Panc1 (cell line): ENCODE results near the gene AATF. TPM values are rescaled to one million over a fixed set of nuclear protein-coding genes. Genes with fewer than 3 reads are reported as not detected.

ENCODE experiments used
- ATAC-seq: fragments of 200-7000 bp; cut with Tn5 transposase; 2 replicates; pipeline ENCODE4 v1.9.1; 2020; ENCODE audit warnings: mild to moderate bottlenecking, moderate library complexity
- BruUV-seq: library from RNA; stranded (reverse); fragments of 400-500 nt; replicated peaks from 2 replicates; lab custom pipeline; 2021; lab: Mats Ljungman, UMichigan
- CTCF ChIA-PET: fragments of 300-600 bp; sonication (Branson Sonifier 250); formaldehyde crosslinking; loops from one replicate; lab custom pipeline; 2022; ENCODE audit warnings: antibody characterized with exemption; lab: Charles Lee
- POLR2A ChIA-PET: fragments of 300-600 bp; sonication (Branson Sonifier 250); formaldehyde crosslinking; loops from one replicate; lab custom pipeline; 2022; ENCODE audit warnings: antibody characterized with exemption; lab: Charles Lee
- DNase-seq: peaks from one replicate; pipeline ENCODE4 v3.0.0-alpha.2; 2010; ENCODE audit warnings: low read depth, low spot score
- H3K27ac ChIP-seq: 2 replicates; pipeline ENCODE4 v1.5.1; 2011; ENCODE audit warnings: mild to moderate bottlenecking, low read length, inconsistent platforms
- H3K27me3 ChIP-seq: fragments of 200-500 bp; sonication (Bioruptor generic); 2 replicates; pipeline ENCODE4 v1.6.0; 2014; ENCODE audit warnings: low read length, inconsistent platforms; ENCODE audit not compliant: control insufficient read depth, insufficient read depth
- H3K36me3 ChIP-seq: fragments of 200-500 bp; sonication (Bioruptor generic); 2 replicates; pipeline ENCODE4 v1.5.1; 2014; ENCODE audit warnings: inconsistent platforms, mild to moderate bottlenecking, low read length, moderate library complexity; ENCODE audit not compliant: control insufficient read depth, insufficient read depth
- H3K4me1 ChIP-seq: 2 replicates; pipeline ENCODE4 v1.5.1; 2011; ENCODE audit warnings: inconsistent platforms, mild to moderate bottlenecking, low read length, moderate library complexity; ENCODE audit not compliant: control insufficient read depth, insufficient read depth
- H3K4me3 ChIP-seq, 2 experiments: 2 replicates each; pipeline ENCODE4 v1.5.1; 2011 to 2012; ENCODE audit warnings: low read depth in 2 of 2, low read length in 2 of 2, mild to moderate bottlenecking in 2 of 2, inconsistent platforms in 1 of 2, moderate library complexity in 1 of 2
- H3K9me3 ChIP-seq: fragments of 200-500 bp; sonication (Bioruptor generic); 2 replicates; pipeline ENCODE4 v1.5.1; 2014; ENCODE audit warnings: low read depth, mild to moderate bottlenecking, inconsistent platforms, low read length, moderate library complexity; ENCODE audit not compliant: control insufficient read depth, insufficient read depth
- POLR2AphosphoS5 ChIP-seq: IDR thresholded peaks from 2 replicates; pipeline ENCODE4 v1.6.1; 2012; ENCODE audit warnings: mild to moderate bottlenecking, low read depth, low read length, moderate library complexity
- SIN3A ChIP-seq: IDR thresholded peaks from 2 replicates; pipeline ENCODE4 v1.6.1; 2012; ENCODE audit warnings: low read depth, mild to moderate bottlenecking, low read length, moderate library complexity, borderline replicate concordance; ENCODE audit not compliant: insufficient read depth
- TCF7L2 ChIP-seq: IDR thresholded peaks from 2 replicates; pipeline ENCODE4 v1.6.1; 2011; ENCODE audit warnings: mild to moderate bottlenecking, low read depth, low read length, inconsistent platforms
- in situ Hi-C: cut with HindIII; loops from 2 replicates; pipeline ENCODE4 v1.10.0; 2016; ENCODE audit warnings: low sequenced_read_pairs, low pct_unique_long_range_greater_than_20kb
- intact Hi-C: fragments of 100-400 bp; cut with micrococcal nuclease; formaldehyde crosslinking; loops from one replicate; pipeline ENCODE4 v1.10.0; 2022; ENCODE audit not compliant: unreplicated experiment
- total RNA-seq: library from RNA; stranded (reverse); gene quantifications from one replicate; pipeline ENCODE4 v1.2.1, GENCODE V29; 2021; ENCODE audit not compliant: unreplicated experiment
- TF ChIP-seq, protein P1 (sequence below), 2 experiments: IDR thresholded peaks; 2 replicates each; pipeline ENCODE4 v1.6.1; 2011 to 2012; ENCODE audit warnings: low read depth in 2 of 2, control low read depth in 1 of 2, low read length in 1 of 2, mild to moderate bottlenecking in 1 of 2, moderate library complexity in 1 of 2; ENCODE audit not compliant: insufficient read depth in 1 of 2
- TF ChIP-seq, protein P2 (sequence below): fragments of 450-650 bp; IDR thresholded peaks from 2 replicates; pipeline ENCODE4 v1.5.1; 2017; ENCODE audit warnings: mild to moderate bottlenecking

AATF gene
- total RNA-seq, 1 experiment from 2014 or later, result 58.1 TPM

DNA sequence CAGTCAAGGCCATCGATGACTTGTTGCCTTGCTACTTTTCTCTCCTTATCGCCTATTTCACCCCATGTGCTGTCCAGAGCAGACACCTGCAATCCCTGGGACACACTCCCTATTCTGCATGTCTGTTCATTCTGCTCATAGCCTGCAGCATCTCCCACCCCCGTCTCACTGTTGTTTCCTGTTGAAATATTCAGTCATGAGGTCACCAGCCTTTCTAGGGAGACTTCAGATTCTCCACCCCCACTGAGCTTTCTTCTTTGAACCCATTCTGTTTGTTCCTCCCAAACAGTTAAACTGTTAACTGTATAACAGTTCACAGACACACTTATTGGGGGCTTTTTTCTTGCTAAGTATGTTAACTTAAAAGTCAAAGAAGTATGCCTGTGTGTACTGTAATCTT lies 94.4 kb downstream of the AATF start:
- DNase-seq, result no peak
- intact Hi-C loops, result no loop called here
- CTCF ChIA-PET, result no interaction called here
- Histone ChIP-seq H3K4me3 (no peak overlapping the region), H3K4me1 (no peaks in the 10 kb centered on the region; the same call in 1 of the 2 replicates), H3K36me3 (no peaks in the 10 kb centered on the region), H3K27me3 (no peaks in the 10 kb centered on the region), H3K9me3 (no peaks in the 10 kb centered on the region), H3K27ac (no peak overlapping the region)
- ATAC-seq, result no peak
- in situ Hi-C loops, result no loop called here
- POLR2A ChIA-PET, result no interaction called here
- TF ChIP-seq, protein P1, sequence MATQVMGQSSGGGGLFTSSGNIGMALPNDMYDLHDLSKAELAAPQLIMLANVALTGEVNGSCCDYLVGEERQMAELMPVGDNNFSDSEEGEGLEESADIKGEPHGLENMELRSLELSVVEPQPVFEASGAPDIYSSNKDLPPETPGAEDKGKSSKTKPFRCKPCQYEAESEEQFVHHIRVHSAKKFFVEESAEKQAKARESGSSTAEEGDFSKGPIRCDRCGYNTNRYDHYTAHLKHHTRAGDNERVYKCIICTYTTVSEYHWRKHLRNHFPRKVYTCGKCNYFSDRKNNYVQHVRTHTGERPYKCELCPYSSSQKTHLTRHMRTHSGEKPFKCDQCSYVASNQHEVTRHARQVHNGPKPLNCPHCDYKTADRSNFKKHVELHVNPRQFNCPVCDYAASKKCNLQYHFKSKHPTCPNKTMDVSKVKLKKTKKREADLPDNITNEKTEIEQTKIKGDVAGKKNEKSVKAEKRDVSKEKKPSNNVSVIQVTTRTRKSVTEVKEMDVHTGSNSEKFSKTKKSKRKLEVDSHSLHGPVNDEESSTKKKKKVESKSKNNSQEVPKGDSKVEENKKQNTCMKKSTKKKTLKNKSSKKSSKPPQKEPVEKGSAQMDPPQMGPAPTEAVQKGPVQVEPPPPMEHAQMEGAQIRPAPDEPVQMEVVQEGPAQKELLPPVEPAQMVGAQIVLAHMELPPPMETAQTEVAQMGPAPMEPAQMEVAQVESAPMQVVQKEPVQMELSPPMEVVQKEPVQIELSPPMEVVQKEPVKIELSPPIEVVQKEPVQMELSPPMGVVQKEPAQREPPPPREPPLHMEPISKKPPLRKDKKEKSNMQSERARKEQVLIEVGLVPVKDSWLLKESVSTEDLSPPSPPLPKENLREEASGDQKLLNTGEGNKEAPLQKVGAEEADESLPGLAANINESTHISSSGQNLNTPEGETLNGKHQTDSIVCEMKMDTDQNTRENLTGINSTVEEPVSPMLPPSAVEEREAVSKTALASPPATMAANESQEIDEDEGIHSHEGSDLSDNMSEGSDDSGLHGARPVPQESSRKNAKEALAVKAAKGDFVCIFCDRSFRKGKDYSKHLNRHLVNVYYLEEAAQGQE (IDR thresholded peaks at IDR 0.05; ENCODE audit: insufficient read depth in 1 of 2, low read depth in 2 of 2, low read length in 1 of 2), result no peak
- no peak for TF ChIP-seq POLR2AphosphoS5
- no peak for TF ChIP-seq TCF7L2
- no peak for TF ChIP-seq SIN3A
- TF ChIP-seq, protein P2, sequence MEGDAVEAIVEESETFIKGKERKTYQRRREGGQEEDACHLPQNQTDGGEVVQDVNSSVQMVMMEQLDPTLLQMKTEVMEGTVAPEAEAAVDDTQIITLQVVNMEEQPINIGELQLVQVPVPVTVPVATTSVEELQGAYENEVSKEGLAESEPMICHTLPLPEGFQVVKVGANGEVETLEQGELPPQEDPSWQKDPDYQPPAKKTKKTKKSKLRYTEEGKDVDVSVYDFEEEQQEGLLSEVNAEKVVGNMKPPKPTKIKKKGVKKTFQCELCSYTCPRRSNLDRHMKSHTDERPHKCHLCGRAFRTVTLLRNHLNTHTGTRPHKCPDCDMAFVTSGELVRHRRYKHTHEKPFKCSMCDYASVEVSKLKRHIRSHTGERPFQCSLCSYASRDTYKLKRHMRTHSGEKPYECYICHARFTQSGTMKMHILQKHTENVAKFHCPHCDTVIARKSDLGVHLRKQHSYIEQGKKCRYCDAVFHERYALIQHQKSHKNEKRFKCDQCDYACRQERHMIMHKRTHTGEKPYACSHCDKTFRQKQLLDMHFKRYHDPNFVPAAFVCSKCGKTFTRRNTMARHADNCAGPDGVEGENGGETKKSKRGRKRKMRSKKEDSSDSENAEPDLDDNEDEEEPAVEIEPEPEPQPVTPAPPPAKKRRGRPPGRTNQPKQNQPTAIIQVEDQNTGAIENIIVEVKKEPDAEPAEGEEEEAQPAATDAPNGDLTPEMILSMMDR, result no peak
- no TSS peak for BruUV-seq

GRCh38 chr17:37045351-37045922 lies 96.7 kb downstream of the AATF start:
- Histone ChIP-seq H3K4me3 (no peak overlapping the region), H3K9me3 (no peaks in the 10 kb centered on the region), H3K27ac (no peak overlapping the region), H3K36me3 (no peaks in the 10 kb centered on the region), H3K27me3 (no peaks in the 10 kb centered on the region), H3K4me1 (no peaks in the 10 kb centered on the region; the same call in 1 of the 2 replicates)
- intact Hi-C loops, result no loop called here
- TF ChIP-seq, protein P2, result no peak
- no peak for TF ChIP-seq SIN3A
- TF ChIP-seq, protein P1 (IDR thresholded peaks at IDR 0.05; ENCODE audit: insufficient read depth in 1 of 2, low read depth in 2 of 2, low read length in 1 of 2), result no peak
- TF ChIP-seq TCF7L2, result no peak
- TF ChIP-seq POLR2AphosphoS5, result no peak
- in situ Hi-C loops, result no loop called here
- ATAC-seq (no peak), DNase-seq (no peak)
- ChIA-PET POLR2A (interaction anchor here (0.5 kb wide), 1 partner anchor 361 kb away, joined by 5 read pairs; no protein-coding TSS in a partner anchor), CTCF (no interaction called here)
- no TSS peak for BruUV-seq
